HG03097 (cell line): Measurements from ENCODE around the gene TMEM178B.

Experiments used
- ATAC-seq: cut with Tn5 transposase; IDR thresholded peaks from one replicate; pipeline ENCODE4 v1.9.1; 2021; ENCODE audit not compliant: unreplicated experiment, low FRiP score

The TMEM178B gene

DNA sequence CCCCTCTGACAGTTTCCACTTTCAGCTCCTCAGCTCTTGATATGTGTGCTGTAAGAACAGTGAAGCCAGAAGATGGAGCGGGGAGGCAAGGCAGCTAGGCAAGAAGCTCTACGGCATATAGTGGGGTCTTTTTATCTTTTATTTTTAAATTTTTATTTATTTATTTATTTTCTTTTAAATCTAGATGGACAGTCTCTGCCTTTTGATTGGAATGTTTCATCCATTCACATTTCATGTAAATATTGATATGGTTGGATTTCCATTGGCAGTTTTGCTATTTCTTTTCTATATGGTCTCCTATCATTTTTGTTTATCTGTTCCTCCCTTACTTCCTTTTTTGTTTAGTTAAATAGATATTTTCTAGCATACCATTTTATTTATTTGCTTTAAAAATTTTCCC is 183.7 kb downstream of the TMEM178B start:
- no peak for ATAC-seq

DNA sequence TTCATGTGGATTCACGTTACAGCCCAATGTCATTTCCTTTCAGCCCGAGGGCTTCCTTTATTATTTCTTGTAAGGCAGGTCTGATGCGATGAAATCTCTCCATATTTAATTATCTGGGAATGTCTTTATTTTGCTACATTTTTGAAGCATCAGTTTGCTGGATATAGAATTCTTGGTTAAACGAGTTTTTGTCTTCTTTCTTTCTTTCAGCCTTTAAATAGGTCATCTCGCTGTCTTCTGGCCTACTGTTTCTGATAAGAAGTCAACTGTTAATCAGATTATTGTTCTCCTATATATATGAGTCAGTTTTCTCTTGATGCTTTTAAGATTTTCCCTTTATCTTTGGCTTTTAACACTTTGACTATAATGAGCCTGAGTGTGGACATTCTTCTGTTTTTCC is 184.7 kb downstream of the TMEM178B start:
- ATAC-seq, result no peak

DNA sequence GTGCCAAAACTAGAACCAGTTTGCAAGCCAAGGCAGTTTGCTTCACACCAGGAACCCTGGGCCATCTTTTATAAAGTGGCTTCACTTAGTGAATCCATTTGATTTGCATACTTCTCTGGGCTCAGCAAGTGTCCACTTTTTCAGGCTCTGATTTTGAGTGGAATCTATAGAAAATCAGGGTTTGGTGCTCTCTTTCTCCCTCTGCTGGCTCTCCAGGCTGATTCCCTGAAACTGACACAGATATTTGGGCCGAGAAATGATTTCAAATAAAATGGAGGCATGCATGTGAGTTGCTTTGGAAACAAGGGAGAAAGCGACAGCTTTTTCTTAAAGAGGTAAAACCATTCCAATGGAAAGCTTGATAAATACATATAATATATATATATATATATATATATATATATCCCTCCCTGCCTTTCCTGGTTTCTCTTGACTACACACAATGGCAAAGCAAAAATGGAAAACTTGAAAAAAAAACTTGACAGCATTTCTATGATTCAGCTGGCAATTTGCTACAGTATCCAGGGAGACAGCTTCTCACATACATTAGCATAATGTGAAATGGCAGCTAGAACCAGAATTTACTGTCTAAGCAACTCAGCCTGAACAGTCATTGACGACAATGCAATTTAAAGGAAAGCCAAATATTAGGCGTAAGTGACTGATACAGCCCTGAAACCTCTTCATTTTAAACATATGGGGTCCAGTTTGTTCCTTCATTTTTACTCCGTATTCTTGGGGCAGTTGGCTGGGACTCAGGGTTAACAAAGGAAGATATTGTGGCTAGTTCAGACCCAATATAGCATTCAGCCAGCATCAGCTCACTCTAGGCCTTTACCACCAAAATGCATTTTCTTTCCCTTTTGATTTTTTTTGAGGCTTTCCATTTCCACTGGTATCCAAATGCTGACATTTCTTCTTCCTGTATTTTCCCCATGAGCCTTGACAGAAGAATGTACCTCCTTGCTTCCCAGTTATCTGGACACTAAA is 188.5 kb downstream of the TMEM178B start:
- ATAC-seq, result no peak

DNA sequence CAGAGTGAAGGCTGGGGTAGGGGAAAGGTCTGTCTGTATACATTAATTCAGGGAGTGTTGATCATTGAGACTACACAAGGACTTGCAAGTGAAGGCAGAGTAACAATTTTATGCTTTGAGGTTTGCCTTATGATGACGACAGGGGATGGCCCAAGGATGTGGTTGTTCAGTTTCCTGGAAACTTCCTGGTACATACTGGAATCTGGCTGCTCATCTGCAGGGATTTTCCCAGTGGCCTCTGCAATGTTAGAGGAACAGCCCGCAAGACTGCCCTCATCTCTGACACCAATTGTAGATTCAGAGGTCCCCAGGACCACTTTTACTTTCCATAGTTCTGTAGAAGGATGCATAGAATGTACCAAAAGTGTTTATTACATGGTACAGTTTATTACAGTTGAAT is 189.6 kb downstream of the TMEM178B start:
- ATAC-seq, result no peak

DNA sequence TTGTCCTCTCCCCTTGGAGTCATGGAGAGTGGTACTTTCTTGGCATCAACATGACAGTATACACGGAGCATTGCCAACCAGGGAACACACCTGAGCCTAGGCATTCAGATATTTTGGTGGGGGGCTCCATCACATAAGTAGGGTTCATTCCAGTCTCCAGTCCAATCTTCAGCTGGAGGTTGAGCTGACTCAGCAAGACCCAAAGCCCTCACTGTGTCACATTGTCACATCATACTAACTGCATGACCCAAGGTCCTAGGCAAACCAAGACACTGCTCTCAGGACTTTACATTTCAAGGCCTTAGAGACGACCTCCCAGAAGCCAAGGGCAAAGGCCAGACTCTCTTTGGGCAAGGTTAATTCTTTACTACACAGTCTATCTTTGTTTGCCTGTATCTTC is 190.1 kb downstream of the TMEM178B start:
- ATAC-seq, result no peak

DNA sequence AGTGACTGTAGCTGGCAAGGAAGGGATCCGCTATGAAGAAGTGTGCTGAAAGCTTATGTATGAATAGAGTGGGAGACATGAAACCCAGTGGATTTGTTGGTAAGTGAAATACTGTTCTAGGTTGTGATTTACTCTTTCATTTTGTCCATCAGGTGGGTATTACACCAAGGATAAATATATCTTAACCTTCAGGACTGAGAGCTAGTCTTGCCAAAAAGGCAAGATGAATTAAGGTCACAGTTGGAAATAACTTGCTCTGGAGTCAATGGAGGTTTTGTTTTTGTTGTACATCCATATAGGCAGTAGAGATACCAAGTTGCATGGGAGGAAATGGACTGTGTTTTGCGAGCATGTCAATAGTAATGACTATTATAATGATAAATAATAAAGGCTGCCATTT is 190.6 kb downstream of the TMEM178B start:
- no peak for ATAC-seq

DNA sequence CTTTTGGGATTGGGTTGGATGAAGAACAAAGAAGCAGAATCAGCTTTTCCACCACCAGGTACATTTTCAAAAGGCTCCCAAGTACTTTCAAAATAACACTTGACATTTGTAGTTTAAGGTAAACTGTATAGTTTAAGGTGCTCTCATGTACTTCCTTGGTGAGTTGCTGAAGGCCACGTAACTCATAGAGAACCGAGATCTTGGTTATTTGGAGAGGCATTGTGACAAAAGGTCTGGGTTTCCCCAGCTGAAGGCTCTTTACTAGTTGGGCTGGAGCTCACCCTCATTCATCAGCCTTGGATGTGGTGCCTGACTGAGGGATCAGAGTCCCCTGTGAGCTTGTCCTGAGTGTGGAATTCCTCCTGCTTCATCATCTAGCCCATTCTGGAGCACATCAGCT is 191.8 kb downstream of the TMEM178B start:
- no peak for ATAC-seq

- ATAC-seq, result no peak
Observed at GRCh38 chr7:141268614-141269013, 194.8 kb downstream of the TMEM178B start.

- no peak for ATAC-seq
Observed at GRCh38 chr7:141271451-141271850, 197.6 kb downstream of the TMEM178B start.

GRCh38 chr7:141272417-141272816 is 198.6 kb downstream of the TMEM178B start:
- no peak for ATAC-seq

GRCh38 chr7:141275350-141275749 is 201.5 kb downstream of the TMEM178B start:
- no peak for ATAC-seq

- ATAC-seq, result no peak
Observed at GRCh38 chr7:141276031-141276430, 202.2 kb downstream of the TMEM178B start.

- ATAC-seq, result no peak
Observed at GRCh38 chr7:141280100-141280499, 206.2 kb downstream of the TMEM178B start.

GRCh38 chr7:141281311-141281710 is 207.4 kb downstream of the TMEM178B start:
- no peak for ATAC-seq

DNA sequence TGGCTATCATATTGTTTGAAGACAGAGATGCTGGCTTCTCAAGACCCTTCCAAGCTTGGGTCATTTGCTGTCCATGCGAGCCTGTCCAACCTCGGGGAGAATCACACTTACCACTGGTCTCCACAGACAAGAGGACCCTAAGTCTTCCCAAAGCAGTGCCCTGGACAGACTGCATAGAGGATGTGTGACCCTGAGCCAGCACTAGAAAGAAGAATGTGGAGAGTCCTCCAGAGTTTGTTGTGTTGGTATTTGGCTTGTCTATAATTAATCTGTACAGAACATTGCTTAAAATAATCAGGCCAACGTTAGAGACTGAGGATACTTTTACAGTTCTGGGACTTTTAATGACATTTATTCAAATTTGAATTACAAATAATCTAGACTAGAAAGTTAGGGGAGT is 212.7 kb downstream of the TMEM178B start:
- ATAC-seq, result no peak

DNA sequence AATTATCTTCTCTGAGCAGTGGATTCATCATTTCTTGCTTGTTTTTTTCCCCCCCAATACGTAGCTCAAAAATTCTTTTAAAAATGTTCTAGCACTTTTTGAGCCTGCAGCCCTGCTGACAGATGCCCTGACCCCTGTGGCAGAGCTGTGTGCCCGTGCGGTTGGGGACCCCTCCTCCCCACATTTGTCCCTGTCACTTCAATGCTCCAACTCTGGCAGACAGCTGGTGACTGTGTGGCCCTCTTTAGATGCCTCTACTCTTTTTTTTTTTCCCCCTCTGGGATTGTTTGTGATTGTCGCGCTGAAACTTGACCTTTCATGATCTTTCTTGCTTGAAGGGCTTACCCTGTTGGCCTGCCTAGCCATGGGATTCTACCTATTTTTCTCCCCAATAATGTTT is 214.1 kb downstream of the TMEM178B start:
- no peak for ATAC-seq

DNA sequence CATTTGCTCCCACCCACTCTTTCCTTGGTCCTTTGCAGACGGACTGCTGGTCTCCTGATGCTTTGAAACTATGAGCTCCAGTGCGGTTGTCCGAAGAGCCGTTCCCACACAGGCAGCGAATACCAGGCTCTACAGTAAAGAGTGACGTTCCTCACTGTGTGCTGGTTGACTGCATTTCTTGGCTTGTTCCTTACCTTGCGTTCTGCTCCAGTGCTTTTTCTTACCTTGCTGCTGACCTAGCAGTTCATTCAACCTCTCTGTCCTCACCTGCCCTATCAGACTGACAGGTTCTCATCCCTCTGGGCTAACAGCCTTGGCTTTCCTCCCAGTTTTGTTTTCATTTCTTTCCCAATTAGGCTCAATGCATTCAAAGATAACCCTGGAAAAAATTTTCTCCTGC is 214.8 kb downstream of the TMEM178B start:
- no peak for ATAC-seq

GRCh38 chr7:141290365-141290764 is 216.5 kb downstream of the TMEM178B start:
- no peak for ATAC-seq

DNA sequence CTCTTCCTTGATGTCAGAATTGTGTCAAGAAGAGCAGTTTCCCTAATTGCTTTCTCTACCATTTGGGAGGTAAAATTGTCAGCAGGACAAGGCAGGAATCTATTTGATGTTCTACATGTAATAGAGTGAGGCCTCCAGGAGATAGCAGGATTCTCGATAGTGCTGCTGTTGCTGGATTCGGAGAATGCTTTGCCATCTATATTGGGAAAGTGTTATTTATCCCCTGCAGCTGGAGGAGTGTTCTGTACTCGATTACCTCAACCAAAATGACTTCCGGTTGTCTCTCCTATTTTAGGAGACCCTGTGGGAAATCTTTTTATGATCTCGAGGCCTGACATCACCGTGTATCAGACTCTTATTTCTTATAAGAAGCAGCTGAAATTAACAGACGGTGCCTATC is 217.1 kb downstream of the TMEM178B start:
- no peak for ATAC-seq

DNA sequence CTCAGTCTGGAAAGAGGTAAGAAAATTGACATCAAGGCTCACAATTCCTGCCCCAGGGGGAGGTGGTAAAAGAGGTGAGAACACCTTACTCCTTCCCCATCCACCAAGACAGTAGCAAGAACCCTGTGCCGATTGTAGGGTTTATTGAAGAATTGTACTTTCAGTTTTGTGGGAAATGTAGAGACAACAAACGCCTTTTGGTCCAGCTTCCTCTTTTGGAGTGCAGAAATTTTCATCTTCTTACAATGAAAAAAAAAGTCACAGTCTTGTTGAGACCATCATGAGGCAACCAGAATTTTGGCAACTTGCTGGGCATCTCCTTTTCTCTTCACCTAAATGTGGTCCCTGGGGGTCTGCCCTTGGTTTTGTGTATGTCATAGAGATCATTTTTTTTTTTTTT is 217.7 kb downstream of the TMEM178B start:
- no peak for ATAC-seq

DNA sequence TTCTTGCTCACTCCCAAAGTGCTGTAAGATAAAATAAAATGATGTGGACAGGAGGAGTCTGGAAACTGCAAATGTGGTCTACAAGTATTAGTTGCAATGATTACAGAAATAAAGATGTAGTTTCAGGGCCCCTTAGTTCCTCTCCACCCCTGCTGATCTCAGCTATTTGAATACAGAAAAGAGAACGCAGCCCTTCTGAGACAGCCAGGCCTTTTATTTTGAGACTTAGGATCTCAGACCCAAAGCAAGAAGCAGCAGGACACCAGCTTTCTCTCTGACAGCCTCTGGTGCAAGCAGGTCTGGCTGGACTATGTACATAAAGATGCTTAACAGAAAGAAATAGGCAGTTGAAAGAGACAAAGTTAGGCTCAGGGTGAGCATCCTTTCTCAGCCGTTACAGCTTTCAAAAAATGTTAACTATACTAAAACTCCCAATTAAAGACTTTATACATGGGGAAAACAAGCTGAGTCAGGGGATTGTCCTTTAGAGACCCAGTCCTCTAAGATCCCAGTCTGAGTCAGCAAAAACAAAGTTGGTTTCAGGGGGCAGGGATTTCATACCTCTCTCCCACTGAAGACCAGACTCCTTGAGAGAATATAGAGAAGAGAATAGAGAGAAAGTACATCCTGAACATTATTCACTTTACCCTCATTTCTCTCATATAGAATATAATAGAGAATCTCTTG is 220.4 kb downstream of the TMEM178B start:
- no peak for ATAC-seq

GRCh38 chr7:141295367-141295895 is 221.6 kb downstream of the TMEM178B start:
- no peak for ATAC-seq
